Hepatocyte (in vitro differentiated cells): ENCODE data around the gene MTRFR.

Experiments
- EZH2 ChIP-seq: fragments of 200-600 bp; sonication (generic); IDR thresholded peaks from 2 replicates; pipeline ENCODE4 v1.6.1; 2016; ENCODE audit warnings: antibody characterized with exemption, mild to moderate bottlenecking, borderline replicate concordance
- EZH2phosphoT487 ChIP-seq: fragments of 200-600 bp; sonication (generic); IDR thresholded peaks from one replicate; pipeline ENCODE4 v1.6.1; 2018; ENCODE audit warnings: antibody characterized with exemption, mild to moderate bottlenecking, low read depth, moderate library complexity; ENCODE audit not compliant: unreplicated experiment, severe bottlenecking
- TF ChIP-seq, protein P1 (sequence below): fragments of 200-600 bp; sonication (generic); IDR thresholded peaks from 2 replicates; pipeline ENCODE4 v1.5.1; 2016; ENCODE audit warnings: antibody characterized with exemption, mild to moderate bottlenecking; ENCODE audit not compliant: poor library complexity

GRCh38 chr12:123306200-123306599, 73.0 kb downstream of the MTRFR start:
- TF ChIP-seq, protein P1, sequence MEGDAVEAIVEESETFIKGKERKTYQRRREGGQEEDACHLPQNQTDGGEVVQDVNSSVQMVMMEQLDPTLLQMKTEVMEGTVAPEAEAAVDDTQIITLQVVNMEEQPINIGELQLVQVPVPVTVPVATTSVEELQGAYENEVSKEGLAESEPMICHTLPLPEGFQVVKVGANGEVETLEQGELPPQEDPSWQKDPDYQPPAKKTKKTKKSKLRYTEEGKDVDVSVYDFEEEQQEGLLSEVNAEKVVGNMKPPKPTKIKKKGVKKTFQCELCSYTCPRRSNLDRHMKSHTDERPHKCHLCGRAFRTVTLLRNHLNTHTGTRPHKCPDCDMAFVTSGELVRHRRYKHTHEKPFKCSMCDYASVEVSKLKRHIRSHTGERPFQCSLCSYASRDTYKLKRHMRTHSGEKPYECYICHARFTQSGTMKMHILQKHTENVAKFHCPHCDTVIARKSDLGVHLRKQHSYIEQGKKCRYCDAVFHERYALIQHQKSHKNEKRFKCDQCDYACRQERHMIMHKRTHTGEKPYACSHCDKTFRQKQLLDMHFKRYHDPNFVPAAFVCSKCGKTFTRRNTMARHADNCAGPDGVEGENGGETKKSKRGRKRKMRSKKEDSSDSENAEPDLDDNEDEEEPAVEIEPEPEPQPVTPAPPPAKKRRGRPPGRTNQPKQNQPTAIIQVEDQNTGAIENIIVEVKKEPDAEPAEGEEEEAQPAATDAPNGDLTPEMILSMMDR, result no peak
- TF ChIP-seq EZH2 (no peak), EZH2phosphoT487 (no peak)
